GM12878 (cell line): Measurements from ENCODE around the gene EML3. TPM values are rescaled to one million over a fixed set of nuclear protein-coding genes. Genes with fewer than 3 reads are reported as not detected.
A peak's percentile ranks its signal among the peaks of the same experiment; 100 is the strongest.

Experiments
- ATAC-seq: fragments of 200-7000 bp; cut with Tn5 transposase; 3 replicates; pipeline ENCODE4 v1.9.1; 2020; ENCODE audit warnings: mild to moderate bottlenecking, moderate library complexity
- BruUV-seq: library from RNA; stranded (reverse); fragments of 400-500 nt; replicated peaks from 2 replicates; lab custom pipeline; 2021; lab: Mats Ljungman, UMichigan
- CTCF ChIA-PET: fragments of 300-600 bp; sonication (Branson Sonifier 250); formaldehyde crosslinking; extraction: SDS; loops from one replicate; lab custom pipeline; 2021; ENCODE audit warnings: inconsistent platforms; lab: Yijun Ruan, JAX
- POLR2A ChIA-PET: fragments of 350-600 bp; formaldehyde crosslinking; extraction: SDS; loops from one replicate; lab custom pipeline; 2021; ENCODE audit warnings: inconsistent platforms; lab: Charles Lee
- RAD21 ChIA-PET: fragments of 300-600 bp; sonication (Branson Sonifier 250); formaldehyde crosslinking; loops from one replicate; lab custom pipeline; 2023; ENCODE audit warnings: antibody characterized with exemption; ENCODE audit not compliant: unreplicated experiment; lab: Charles Lee
- SMC1A ChIA-PET: fragments of 300-600 bp; sonication (Branson Sonifier 250); formaldehyde crosslinking; loops from one replicate; lab custom pipeline; 2023; ENCODE audit not compliant: unreplicated experiment, uncharacterized antibody; lab: Charles Lee
- DNase-seq: peaks from one replicate; pipeline ENCODE4 v3.0.0-alpha.2; 2011; ENCODE audit warnings: low read depth, low spot score
- FAIRE-seq: peaks from 3 replicates; lab custom pipeline; 2011; peaks lifted over from hg19 to GRCh38; lab: Jason Lieb, UNC
- H2AFZ ChIP-seq: 2 replicates; pipeline ENCODE4 v1.6.0; 2011; ENCODE audit warnings: low read depth, low read length, control low read depth; ENCODE audit not compliant: control insufficient read depth
- H3K27ac ChIP-seq: 2 replicates; pipeline ENCODE4 v1.5.1; 2011; ENCODE audit warnings: control low read depth; ENCODE audit not compliant: control insufficient read depth, insufficient read depth
- H3K27me3 ChIP-seq, 2 experiments: replicated peaks in 1 of 2; 2 replicates each; pipeline versions ENCODE4 v1.6.0 to v1.6.1; 2011; ENCODE audit warnings: low read length in 1 of 2; ENCODE audit not compliant: control insufficient read depth in 2 of 2, insufficient read depth in 2 of 2
- H3K36me3 ChIP-seq, 2 experiments: 2 replicates each; pipeline ENCODE4 v1.5.1; 2011; ENCODE audit warnings: low read length in 1 of 2; ENCODE audit not compliant: control insufficient read depth in 2 of 2, insufficient read depth in 2 of 2
- H3K4me1 ChIP-seq: 2 replicates; pipeline ENCODE4 v1.6.1; 2011; ENCODE audit warnings: mild to moderate bottlenecking, low read length, moderate library complexity, mixed read lengths; ENCODE audit not compliant: control insufficient read depth, insufficient read depth
- H3K4me2 ChIP-seq: 2 replicates; pipeline ENCODE4 v1.6.0; 2011; ENCODE audit warnings: control low read depth; ENCODE audit not compliant: control insufficient read depth, insufficient read depth
- H3K4me3 ChIP-seq: fragments of 200-600 bp; sonication (generic); 2 replicates; pipeline ENCODE4 v1.5.1; 2016
- H3K79me2 ChIP-seq: 2 replicates; pipeline ENCODE4 v1.6.0; 2011; ENCODE audit warnings: low read length; ENCODE audit not compliant: control insufficient read depth, insufficient read depth
- H3K9ac ChIP-seq: 2 replicates; pipeline ENCODE4 v1.8.0; 2011; ENCODE audit warnings: low read length, control low read depth, mixed read lengths; ENCODE audit not compliant: control insufficient read depth, insufficient read depth
- H3K9me3 ChIP-seq: replicated peaks from 3 replicates; pipeline ENCODE4 v1.5.1; 2011; ENCODE audit warnings: mild to moderate bottlenecking, low read length; ENCODE audit not compliant: control insufficient read depth, insufficient read depth
- H4K20me1 ChIP-seq: 2 replicates; pipeline ENCODE4 v1.6.0; 2011; ENCODE audit not compliant: control insufficient read depth, insufficient read depth
- CHD4 ChIP-seq: fragments of 200-600 bp; sonication (generic); IDR thresholded peaks from 2 replicates; pipeline ENCODE4 v1.6.1; 2016; ENCODE audit warnings: mild to moderate bottlenecking
- DPF2 ChIP-seq: fragments of 450-650 bp; IDR thresholded peaks from 2 replicates; pipeline ENCODE4 v1.6.1; 2017; ENCODE audit warnings: mild to moderate bottlenecking
- EP300 ChIP-seq, 2 experiments: fragments of 150-350 bp in 1 of 2; IDR thresholded peaks; 2 replicates each; pipeline ENCODE4 v1.6.1; 2011 to 2012; ENCODE audit warnings: low read depth in 2 of 2, low read length in 2 of 2, borderline replicate concordance in 1 of 2, improper control_type of control experiment in 1 of 2, inconsistent platforms in 1 of 2; ENCODE audit not compliant: control insufficient read depth in 1 of 2
- FOXK2 ChIP-seq: fragments of 450-650 bp; IDR thresholded peaks from 2 replicates; pipeline ENCODE4 v1.6.1; 2017; ENCODE audit warnings: mild to moderate bottlenecking, moderate library complexity
- GATAD2B ChIP-seq: fragments of 450-650 bp; conservative IDR thresholded peaks from 2 replicates; pipeline ENCODE4 v1.6.1; 2017; ENCODE audit warnings: low read depth, mild to moderate bottlenecking, moderate library complexity
- IRF4 ChIP-seq: IDR thresholded peaks from 2 replicates; pipeline ENCODE4 v1.6.1; 2011; ENCODE audit warnings: low read depth, low read length
- MTA3 ChIP-seq: IDR thresholded peaks from 2 replicates; pipeline ENCODE4 v1.6.1; 2012; ENCODE audit warnings: low read length, inconsistent platforms, borderline replicate concordance
- MYB ChIP-seq: fragments of 150-350 bp; IDR thresholded peaks from 2 replicates; pipeline ENCODE4 v1.6.1; 2014; ENCODE audit warnings: mild to moderate bottlenecking, low read depth, low read length, borderline replicate concordance
- RAD21 ChIP-seq: IDR thresholded peaks from 2 replicates; pipeline ENCODE4 v1.6.1; 2011; ENCODE audit warnings: mild to moderate bottlenecking, low read depth, low read length, moderate library complexity; ENCODE audit not compliant: insufficient read depth
- RB1 ChIP-seq: fragments of 450-650 bp; formaldehyde crosslinking; IDR thresholded peaks from 2 replicates; pipeline ENCODE4 v1.6.1; 2017; ENCODE audit warnings: mild to moderate bottlenecking, borderline replicate concordance
- SMARCA5 ChIP-seq: fragments of 450-650 bp; IDR thresholded peaks from 2 replicates; pipeline ENCODE4 v1.6.1; 2017; ENCODE audit warnings: mild to moderate bottlenecking
- STAT3 ChIP-seq: IDR thresholded peaks from 2 replicates; pipeline ENCODE4 v1.6.1; 2011; ENCODE audit warnings: low read depth, low read length, improper control_type of control experiment
- ZNF384 ChIP-seq: IDR thresholded peaks from 2 replicates; pipeline ENCODE4 v1.6.1; 2012; ENCODE audit warnings: low read depth, mild to moderate bottlenecking, low read length, improper control_type of control experiment, borderline replicate concordance
- WGBS: methylation state at CpG from one replicate; pipeline ENCODE4 v1.1.6; 2016; ENCODE audit warnings: low lambda C conversion rate; ENCODE audit not compliant: insufficient replicate concordance, insufficient coverage; ENCODE audit errors: missing lambda C conversion rate; 5-methylcytosine and 5-hydroxymethylcytosine counted together
- in situ Hi-C: fragments of 300-500 bp; cut with MboI; formaldehyde crosslinking; loops from 9 replicates; pipeline ENCODE4 v1.14.3; 2018; ENCODE audit warnings: mixed read lengths
- intact Hi-C: fragments of 100-400 bp; cut with micrococcal nuclease; formaldehyde crosslinking; loops from one replicate; pipeline ENCODE4 v1.14.2; 2022; ENCODE audit not compliant: unreplicated experiment
- polyA plus RNA-seq, 11 experiments: library from polyadenylated mRNA; depleted of rRNA in 4 of 11; unstranded in 6 of 11; stranded (reverse) in 5 of 11; fragments of >200 nt; fragmentation: Nextera tagmentation in 4 of 11; fragmentation: Illumina TruSeq in 1 of 11; extraction: Ambion mirVana in 4 of 11; extraction: Trizol in 1 of 11; gene quantifications; 1 replicate in 1 of 11; 2 replicates in 10 of 11; pipeline versions ENCODE4 v1.2.1 to v1.2.3, GENCODE V29; 2011 to 2016; ENCODE audit warnings: inconsistent platforms in 2 of 11, missing spikeins in 2 of 11, low read depth in 1 of 11
- total RNA-seq, 4 experiments: library from RNA; depleted of rRNA in 3 of 4; stranded (reverse); fragments of >200 nt in 3 of 4; fragmentation: Illumina TruSeq in 1 of 4; extraction: Trizol in 1 of 4; gene quantifications; 2 replicates each; pipeline versions ENCODE4 v1.2.1 to v1.2.3, GENCODE V29; 2013 to 2021
- TF ChIP-seq, protein P1 (sequence below): IDR thresholded peaks from 2 replicates; pipeline ENCODE4 v1.6.1; 2011; ENCODE audit warnings: mild to moderate bottlenecking, low read depth, low read length, moderate library complexity; ENCODE audit not compliant: insufficient replicate concordance
- TF ChIP-seq, protein P2 (sequence below): fragments of 450-650 bp; IDR thresholded peaks from 2 replicates; pipeline ENCODE4 v1.6.1; 2014; ENCODE audit warnings: mild to moderate bottlenecking
- TF ChIP-seq, protein P3 (sequence below): IDR thresholded peaks from 2 replicates; pipeline ENCODE4 v1.6.1; 2012; ENCODE audit warnings: low read depth, low read length, improper control_type of control experiment
- TF ChIP-seq, protein P4 (sequence below): fragments of 450-650 bp; formaldehyde crosslinking; IDR thresholded peaks from 2 replicates; pipeline ENCODE4 v1.5.0; 2022; ENCODE audit warnings: mild to moderate bottlenecking, missing genetic modification characterization

EML3 gene
- total and polyA plus RNA-seq, 10 of the 15 experiments (the other 5 are each of a cell fraction or from before 2014, with no cell fraction given): 0.58 to 82.5 (median 24.8) TPM

DNA sequence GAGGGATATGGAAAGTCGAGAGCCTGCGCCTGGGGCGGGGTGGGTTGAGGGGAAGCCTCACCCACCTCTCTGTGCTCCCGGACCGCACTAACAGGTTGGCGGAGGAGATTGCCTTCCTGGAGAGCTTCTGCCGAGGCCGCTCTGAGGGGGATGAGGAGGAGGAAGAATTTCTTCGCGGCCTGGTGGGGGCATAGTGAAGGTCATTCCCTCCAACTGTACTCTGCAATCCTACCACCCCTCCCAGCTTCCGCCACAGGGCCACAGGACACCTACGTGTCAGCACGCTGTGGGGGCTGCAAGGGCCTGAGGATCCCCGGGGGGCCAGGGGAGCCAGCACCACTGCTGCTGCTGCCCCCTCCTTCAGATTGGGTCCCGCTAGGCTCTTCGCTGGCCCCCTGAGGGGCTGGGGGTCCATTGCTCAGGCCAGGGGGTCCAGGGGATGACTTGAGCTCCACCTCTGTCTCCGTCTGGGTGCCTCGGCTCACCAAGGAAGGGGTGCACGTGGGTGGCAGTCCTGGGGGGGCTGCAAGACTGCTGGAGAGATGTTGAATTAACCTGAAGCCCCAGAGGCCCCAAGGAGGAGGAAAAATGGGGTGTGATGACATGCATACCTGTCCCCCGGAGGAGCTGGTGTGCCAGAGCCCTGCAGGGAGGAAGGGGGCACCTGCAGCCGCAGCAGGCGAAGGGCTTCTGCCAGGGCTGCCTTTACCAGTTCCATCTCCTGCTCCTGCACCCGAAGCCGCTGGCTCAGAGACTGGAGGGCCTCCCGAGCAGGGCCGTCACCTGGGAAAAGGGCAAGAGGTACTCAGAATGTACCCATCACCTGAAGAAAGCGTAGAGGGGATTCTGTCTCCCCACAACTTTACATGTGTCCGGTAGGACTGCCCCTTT lies 1.5 kb downstream of the EML3 start:
- 58% methylated on average over 26 of the region's 28 CpGs for WGBS
- H4K20me1 ChIP-seq: no peaks in the 10 kb centered on the region; the same call in 1 of the 2 replicates
- ChIA-PET RAD21 (interaction anchor here (0.8 to 2.1 kb wide), 8 partner anchors 9 to 243 kb away, joined by 3 to 9 read pairs (median 4); partner anchors contain the start of genes B3GAT3, C11orf98, CSKMT and MTA2), CTCF (interaction anchor here (0.5 to 4.9 kb wide), 16 partner anchors 10 to 270 kb away, joined by 3 to 41 read pairs (median 4); partner anchors contain the start of genes B3GAT3, MTA2, SLC3A2 and TUT1), SMC1A (interaction anchor here (0.7 to 2.9 kb wide), 10 partner anchors 9 to 143 kb away, joined by 3 to 19 read pairs (median 4); partner anchors contain the start of genes B3GAT3, INTS5, MTA2 and TUT1), POLR2A (interaction anchor here (0.5 to 2.6 kb wide), 19 partner anchors 8 to 245 kb away, joined by 3 to 13 read pairs (median 3); partner anchors contain the start of genes B3GAT3, C11orf98, CSKMT and LBHD1)
- no TSS peak for BruUV-seq
- H3K27me3 ChIP-seq: no peaks in the 10 kb centered on the region
- peaks cover 14% of the 10 kb centered on the region for H3K4me1 ChIP-seq
- intact Hi-C loops: loop anchor here (5.0 kb wide), 1 partner anchor 61 kb away; the partner anchor contains the start of genes LBHD1 and UQCC3
- peak overlapping the region; percentile 97 for H3K4me2 ChIP-seq
- H2AFZ ChIP-seq: peak overlapping the region; percentile 85
- peaks cover 16% of the 10 kb centered on the region for H3K79me2 ChIP-seq
- H3K9ac ChIP-seq: peak overlapping the region; percentile 95
- ATAC-seq (no peak), DNase-seq (no peak), FAIRE-seq (no peak)
- in situ Hi-C loops: no loop called here
- no peaks in the 10 kb centered on the region; a peak in 1 of 4 replicates for H3K36me3 ChIP-seq
- peak overlapping the region; percentile 81 for H3K27ac ChIP-seq
- H3K4me3 ChIP-seq: peak overlapping the region; percentile 94
- no peaks in the 10 kb centered on the region for H3K9me3 ChIP-seq
- TF ChIP-seq MTA3 (no peak), RB1 (no peak), GATAD2B (no peak), DPF2 (no peak), SMARCA5 (no peak), STAT3 (no peak), CHD4 (no peak), IRF4 (no peak), EP300 (IDR thresholded peaks at IDR 0.05; ENCODE audit: borderline replicate concordance in 1 of 2, control insufficient read depth in 1 of 2, low read depth in 2 of 2, low read length in 2 of 2) (no peak), ZNF384 (no peak), RAD21 (no peak), FOXK2 (no peak), MYB (no peak)
- TF ChIP-seq, protein P1, sequence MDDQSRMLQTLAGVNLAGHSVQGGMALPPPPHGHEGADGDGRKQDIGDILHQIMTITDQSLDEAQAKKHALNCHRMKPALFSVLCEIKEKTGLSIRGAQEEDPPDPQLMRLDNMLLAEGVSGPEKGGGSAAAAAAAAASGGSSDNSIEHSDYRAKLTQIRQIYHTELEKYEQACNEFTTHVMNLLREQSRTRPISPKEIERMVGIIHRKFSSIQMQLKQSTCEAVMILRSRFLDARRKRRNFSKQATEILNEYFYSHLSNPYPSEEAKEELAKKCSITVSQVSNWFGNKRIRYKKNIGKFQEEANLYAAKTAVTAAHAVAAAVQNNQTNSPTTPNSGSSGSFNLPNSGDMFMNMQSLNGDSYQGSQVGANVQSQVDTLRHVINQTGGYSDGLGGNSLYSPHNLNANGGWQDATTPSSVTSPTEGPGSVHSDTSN: no peak
- TF ChIP-seq, protein P2, sequence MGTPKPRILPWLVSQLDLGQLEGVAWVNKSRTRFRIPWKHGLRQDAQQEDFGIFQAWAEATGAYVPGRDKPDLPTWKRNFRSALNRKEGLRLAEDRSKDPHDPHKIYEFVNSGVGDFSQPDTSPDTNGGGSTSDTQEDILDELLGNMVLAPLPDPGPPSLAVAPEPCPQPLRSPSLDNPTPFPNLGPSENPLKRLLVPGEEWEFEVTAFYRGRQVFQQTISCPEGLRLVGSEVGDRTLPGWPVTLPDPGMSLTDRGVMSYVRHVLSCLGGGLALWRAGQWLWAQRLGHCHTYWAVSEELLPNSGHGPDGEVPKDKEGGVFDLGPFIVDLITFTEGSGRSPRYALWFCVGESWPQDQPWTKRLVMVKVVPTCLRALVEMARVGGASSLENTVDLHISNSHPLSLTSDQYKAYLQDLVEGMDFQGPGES: no peak
- TF ChIP-seq, protein P3, sequence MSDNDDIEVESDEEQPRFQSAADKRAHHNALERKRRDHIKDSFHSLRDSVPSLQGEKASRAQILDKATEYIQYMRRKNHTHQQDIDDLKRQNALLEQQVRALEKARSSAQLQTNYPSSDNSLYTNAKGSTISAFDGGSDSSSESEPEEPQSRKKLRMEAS: no peak
- TF ChIP-seq, protein P4, sequence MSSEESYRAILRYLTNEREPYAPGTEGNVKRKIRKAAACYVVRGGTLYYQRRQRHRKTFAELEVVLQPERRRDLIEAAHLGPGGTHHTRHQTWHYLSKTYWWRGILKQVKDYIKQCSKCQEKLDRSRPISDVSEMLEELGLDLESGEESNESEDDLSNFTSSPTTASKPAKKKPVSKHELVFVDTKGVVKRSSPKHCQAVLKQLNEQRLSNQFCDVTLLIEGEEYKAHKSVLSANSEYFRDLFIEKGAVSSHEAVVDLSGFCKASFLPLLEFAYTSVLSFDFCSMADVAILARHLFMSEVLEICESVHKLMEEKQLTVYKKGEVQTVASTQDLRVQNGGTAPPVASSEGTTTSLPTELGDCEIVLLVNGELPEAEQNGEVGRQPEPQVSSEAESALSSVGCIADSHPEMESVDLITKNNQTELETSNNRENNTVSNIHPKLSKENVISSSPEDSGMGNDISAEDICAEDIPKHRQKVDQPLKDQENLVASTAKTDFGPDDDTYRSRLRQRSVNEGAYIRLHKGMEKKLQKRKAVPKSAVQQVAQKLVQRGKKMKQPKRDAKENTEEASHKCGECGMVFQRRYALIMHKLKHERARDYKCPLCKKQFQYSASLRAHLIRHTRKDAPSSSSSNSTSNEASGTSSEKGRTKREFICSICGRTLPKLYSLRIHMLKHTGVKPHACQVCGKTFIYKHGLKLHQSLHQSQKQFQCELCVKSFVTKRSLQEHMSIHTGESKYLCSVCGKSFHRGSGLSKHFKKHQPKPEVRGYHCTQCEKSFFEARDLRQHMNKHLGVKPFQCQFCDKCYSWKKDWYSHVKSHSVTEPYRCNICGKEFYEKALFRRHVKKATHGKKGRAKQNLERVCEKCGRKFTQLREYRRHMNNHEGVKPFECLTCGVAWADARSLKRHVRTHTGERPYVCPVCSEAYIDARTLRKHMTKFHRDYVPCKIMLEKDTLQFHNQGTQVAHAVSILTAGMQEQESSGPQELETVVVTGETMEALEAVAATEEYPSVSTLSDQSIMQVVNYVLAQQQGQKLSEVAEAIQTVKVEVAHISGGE (CRISPR knock-in tag): no peak
